K562 (cell line): ENCODE data around the gene RNF213. TPM values are rescaled to one million over a fixed set of nuclear protein-coding genes. Genes with fewer than 3 reads are reported as not detected.
A peak's percentile ranks its signal among the peaks of the same experiment; 100 is the strongest.

Source experiments
- ATF1 ChIP-seq, 2 experiments: fragments of 450-650 bp in 1 of 2; IDR thresholded peaks; 2 replicates each; pipeline ENCODE4 v1.6.1; 2016; ENCODE audit warnings: missing compliant biosample characterization in 1 of 2, missing genetic modification characterization in 1 of 2
- CBX1 ChIP-seq: sonication (generic); IDR thresholded peaks from 2 replicates; pipeline ENCODE4 v1.6.1; 2016; ENCODE audit warnings: antibody characterized with exemption, low read depth, mild to moderate bottlenecking
- CHD1 ChIP-seq: fragments of 200-600 bp; sonication (generic); IDR thresholded peaks from one replicate; pipeline ENCODE4 v1.6.1; 2012; ENCODE audit warnings: mild to moderate bottlenecking, moderate library complexity, low read length, inconsistent platforms
- CREM ChIP-seq: IDR thresholded peaks from 2 replicates; pipeline ENCODE4 v1.6.1; 2014; ENCODE audit warnings: antibody characterized with exemption, low read depth
- JUN ChIP-seq, 2 experiments: sonication (generic) in 1 of 2; formaldehyde crosslinking in 1 of 2; IDR thresholded peaks; 2 replicates each; pipeline versions ENCODE4 v1.6.1 to v1.8.0; 2012 to 2022; ENCODE audit warnings: borderline replicate concordance in 2 of 2, mild to moderate bottlenecking in 2 of 2, improper control_type of control experiment in 1 of 2, low read depth in 1 of 2, low read length in 1 of 2, missing genetic modification reagents in 1 of 2
- KDM5B ChIP-seq: fragments of 200-600 bp; sonication (generic); IDR thresholded peaks from 2 replicates; pipeline ENCODE4 v1.6.1; 2012; ENCODE audit warnings: low read depth, mild to moderate bottlenecking, moderate library complexity, low read length, control low read depth, inconsistent platforms; ENCODE audit not compliant: insufficient replicate concordance
- NONO ChIP-seq, 2 experiments: fragments of 200-400 bp in 1 of 2; fragments of 450-650 bp in 1 of 2; formaldehyde crosslinking in 1 of 2; IDR thresholded peaks; 2 replicates each; pipeline ENCODE4 v1.6.1; 2017; ENCODE audit warnings: low read depth in 2 of 2, mild to moderate bottlenecking in 2 of 2, moderate library complexity in 2 of 2, low read length in 1 of 2
- TAF15 ChIP-seq: fragments of 200-400 bp; formaldehyde crosslinking; IDR thresholded peaks from 2 replicates; pipeline ENCODE4 v1.6.1; 2017; ENCODE audit warnings: mild to moderate bottlenecking, low read depth, low read length, moderate library complexity
- TEAD2 ChIP-seq: fragments of 450-650 bp; IDR thresholded peaks from 2 replicates; pipeline ENCODE4 v1.6.1; 2016; ENCODE audit warnings: missing genetic modification characterization, control low read depth, missing compliant biosample characterization
- ZNF444 ChIP-seq: fragments of 250-450 bp; sonication (Bioruptor Pico); IDR thresholded peaks from 2 replicates; pipeline ENCODE4 v1.4.0; 2020; ENCODE audit warnings: mild to moderate bottlenecking, moderate library complexity
- ZNF551 ChIP-seq: fragments of 250-450 bp; sonication (Bioruptor Pico); IDR thresholded peaks from 2 replicates; pipeline ENCODE4 v1.5.0; 2021; ENCODE audit warnings: mild to moderate bottlenecking, moderate library complexity
- polyA plus RNA-seq, 8 experiments: library from polyadenylated mRNA; depleted of rRNA in 4 of 8; stranded (reverse) in 5 of 8; unstranded in 3 of 8; fragments of >200 nt; fragmentation: Nextera tagmentation in 2 of 8; fragmentation: Illumina TruSeq in 1 of 8; extraction: Ambion mirVana in 2 of 8; extraction: Trizol in 1 of 8; gene quantifications; 2 replicates each; pipeline versions ENCODE4 v1.2.1 to v1.2.3, GENCODE V29; 2011 to 2014; ENCODE audit warnings: inconsistent platforms in 1 of 8, missing spikeins in 1 of 8
- total RNA-seq, 7 experiments: library from RNA; depleted of rRNA in 6 of 7; stranded (reverse); fragments of >200 nt in 6 of 7; fragmentation: Illumina TruSeq in 2 of 7; extraction: Trizol in 2 of 7; gene quantifications; 2 replicates each; pipeline versions ENCODE4 v1.2.1 to v1.2.3, GENCODE V29; 2011 to 2021; ENCODE audit warnings: low replicate concordance in 1 of 7
- TF ChIP-seq, protein P1 (sequence below): fragments of 150-350 bp; IDR thresholded peaks from 2 replicates; pipeline ENCODE4 v1.6.1; 2014; ENCODE audit warnings: low read depth, mild to moderate bottlenecking, low read length, borderline replicate concordance
- TF ChIP-seq, protein P2 (sequence below): IDR thresholded peaks from 2 replicates; pipeline ENCODE4 v1.6.1; 2011; ENCODE audit not compliant: insufficient read length; ENCODE audit errors: extremely low read depth
- TF ChIP-seq, protein P3 (sequence below), 3 experiments: fragments of 200-800 bp in 1 of 3; sonication (Bioruptor generic) in 1 of 3; sonication (generic) in 1 of 3; formaldehyde crosslinking in 1 of 3; IDR thresholded peaks; 2 replicates each; pipeline versions ENCODE4 v1.6.1 to v1.8.0; 2016 to 2022; ENCODE audit warnings: mild to moderate bottlenecking in 2 of 3, missing compliant biosample characterization in 2 of 3, missing genetic modification characterization in 2 of 3, missing genetic modification reagents in 1 of 3

Gene RNF213
- total and polyA plus RNA-seq, 9 of the 15 experiments (the other 6 are each of a cell fraction or from before 2014, with no cell fraction given), result 5.3 to 33.6 (median 17.9) TPM

- TF ChIP-seq, protein P1, sequence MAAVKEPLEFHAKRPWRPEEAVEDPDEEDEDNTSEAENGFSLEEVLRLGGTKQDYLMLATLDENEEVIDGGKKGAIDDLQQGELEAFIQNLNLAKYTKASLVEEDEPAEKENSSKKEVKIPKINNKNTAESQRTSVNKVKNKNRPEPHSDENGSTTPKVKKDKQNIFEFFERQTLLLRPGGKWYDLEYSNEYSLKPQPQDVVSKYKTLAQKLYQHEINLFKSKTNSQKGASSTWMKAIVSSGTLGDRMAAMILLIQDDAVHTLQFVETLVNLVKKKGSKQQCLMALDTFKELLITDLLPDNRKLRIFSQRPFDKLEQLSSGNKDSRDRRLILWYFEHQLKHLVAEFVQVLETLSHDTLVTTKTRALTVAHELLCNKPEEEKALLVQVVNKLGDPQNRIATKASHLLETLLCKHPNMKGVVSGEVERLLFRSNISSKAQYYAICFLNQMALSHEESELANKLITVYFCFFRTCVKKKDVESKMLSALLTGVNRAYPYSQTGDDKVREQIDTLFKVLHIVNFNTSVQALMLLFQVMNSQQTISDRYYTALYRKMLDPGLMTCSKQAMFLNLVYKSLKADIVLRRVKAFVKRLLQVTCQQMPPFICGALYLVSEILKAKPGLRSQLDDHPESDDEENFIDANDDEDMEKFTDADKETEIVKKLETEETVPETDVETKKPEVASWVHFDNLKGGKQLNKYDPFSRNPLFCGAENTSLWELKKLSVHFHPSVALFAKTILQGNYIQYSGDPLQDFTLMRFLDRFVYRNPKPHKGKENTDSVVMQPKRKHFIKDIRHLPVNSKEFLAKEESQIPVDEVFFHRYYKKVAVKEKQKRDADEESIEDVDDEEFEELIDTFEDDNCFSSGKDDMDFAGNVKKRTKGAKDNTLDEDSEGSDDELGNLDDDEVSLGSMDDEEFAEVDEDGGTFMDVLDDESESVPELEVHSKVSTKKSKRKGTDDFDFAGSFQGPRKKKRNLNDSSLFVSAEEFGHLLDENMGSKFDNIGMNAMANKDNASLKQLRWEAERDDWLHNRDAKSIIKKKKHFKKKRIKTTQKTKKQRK, result no peak
- TF ChIP-seq, protein P2, sequence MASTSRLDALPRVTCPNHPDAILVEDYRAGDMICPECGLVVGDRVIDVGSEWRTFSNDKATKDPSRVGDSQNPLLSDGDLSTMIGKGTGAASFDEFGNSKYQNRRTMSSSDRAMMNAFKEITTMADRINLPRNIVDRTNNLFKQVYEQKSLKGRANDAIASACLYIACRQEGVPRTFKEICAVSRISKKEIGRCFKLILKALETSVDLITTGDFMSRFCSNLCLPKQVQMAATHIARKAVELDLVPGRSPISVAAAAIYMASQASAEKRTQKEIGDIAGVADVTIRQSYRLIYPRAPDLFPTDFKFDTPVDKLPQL, result no peak
- TF ChIP-seq CBX1 (no peak; the same call in 1 of the 2 replicates), TEAD2 (tag) (no peak), NONO (IDR thresholded peaks at IDR 0.05; ENCODE audit: low read depth in 2 of 2, low read length in 1 of 2) (no peak), ZNF444 (CRISPR knock-in tag) (no peak), TAF15 (no peak), CHD1 (no peak), CREM (no peak), ZNF551 (no peak), KDM5B (peak; percentile 51), JUN (IDR thresholded peaks at IDR 0.05; ENCODE audit: borderline replicate concordance, low read depth, low read length) (no peak), JUN (CRISPR knock-in tag; IDR thresholded peaks at IDR 0.05; ENCODE audit: borderline replicate concordance) (no peak), ATF1 (CRISPR knock-in tag; IDR thresholded peaks at IDR 0.05) (no peak), ATF1 (tag; IDR thresholded peaks at IDR 0.05) (no peak)
- TF ChIP-seq, protein P3, sequence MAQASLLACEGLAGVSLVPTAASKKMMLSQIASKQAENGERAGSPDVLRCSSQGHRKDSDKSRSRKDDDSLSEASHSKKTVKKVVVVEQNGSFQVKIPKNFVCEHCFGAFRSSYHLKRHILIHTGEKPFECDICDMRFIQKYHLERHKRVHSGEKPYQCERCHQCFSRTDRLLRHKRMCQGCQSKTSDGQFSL (CRISPR knock-in tag; IDR thresholded peaks at IDR 0.05), result peak; percentile 94
- TF ChIP-seq, protein P3 (tag; IDR thresholded peaks at IDR 0.05), result no peak
Measured at GRCh38 chr17:80220054-80220735, 40.5 kb upstream of the RNF213 start, which contains the start of the genes SGSH and SLC26A11 (continued).
